ENCODE data around the gene LRRC74A. TPM values are rescaled to one million over a fixed set of nuclear protein-coding genes. Genes with fewer than 3 reads are reported as not detected.
"Not testable (repeated sequence)": the region's sequence is repeated elsewhere in the genome, so short reads cannot be mapped to it uniquely, and the experiment has no call there.

Gene LRRC74A
- total RNA-seq, 6 experiments from 2014 or later = not detected

DNA sequence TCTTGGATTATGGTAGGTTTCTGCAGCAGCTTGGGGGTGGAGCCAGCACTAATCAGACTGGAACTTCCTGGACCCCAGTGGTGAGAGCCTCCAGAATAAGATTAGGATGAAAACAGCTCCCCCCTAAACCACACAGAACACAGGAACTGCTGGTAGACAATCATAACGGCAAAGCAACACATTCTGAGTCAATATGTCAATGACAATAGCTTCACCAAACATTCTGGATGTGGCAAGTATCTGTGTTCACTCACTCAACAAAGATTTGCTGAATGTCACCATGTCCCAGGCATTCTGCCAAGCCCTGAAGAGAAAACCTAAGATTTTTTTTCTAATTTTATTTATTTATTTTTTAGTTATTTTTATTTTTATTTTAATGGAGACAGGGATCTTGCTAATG is 65.2 kb downstream of the LRRC74A start:
- peaks cover 3% of the 10 kb centered on the region; the same call in 1 of the 2 replicates for H3K27me3 Mint-ChIP-seq (ENCODE audit: insufficient read depth)

DNA sequence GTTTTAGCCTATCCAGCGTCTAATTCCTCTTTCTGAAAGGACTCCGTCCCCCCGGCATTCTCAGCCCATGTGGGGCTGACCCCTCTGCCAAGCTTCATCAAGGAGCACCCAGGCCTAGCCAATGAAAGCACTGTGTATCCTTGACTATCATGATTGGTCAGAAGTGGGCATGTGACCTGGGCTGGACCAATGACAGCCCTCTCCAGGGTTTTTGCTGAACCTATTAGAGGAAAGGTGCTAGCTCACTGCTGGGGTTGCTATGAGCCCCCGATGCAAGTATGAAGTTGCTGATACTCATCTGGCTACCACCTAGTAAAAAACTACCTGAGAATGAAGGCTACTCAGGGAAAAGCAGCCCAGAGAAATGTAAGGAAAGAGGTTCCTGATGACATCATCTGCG is 68.1 kb downstream of the LRRC74A start:
- no peak overlapping the region for H3K4me3 Mint-ChIP-seq
- no peak overlapping the region for H3K27ac Mint-ChIP-seq
- peaks cover 6% of the 10 kb centered on the region for H3K36me3 Mint-ChIP-seq (ENCODE audit: low read depth)
- peaks cover 22% of the 10 kb centered on the region for H3K9me3 Mint-ChIP-seq
- DNase-seq = no peak
- H3K27me3 Mint-ChIP-seq (ENCODE audit: insufficient read depth) = peaks cover 3% of the 10 kb centered on the region; the same call in 1 of the 2 replicates
- TF ChIP-seq, protein P1, sequence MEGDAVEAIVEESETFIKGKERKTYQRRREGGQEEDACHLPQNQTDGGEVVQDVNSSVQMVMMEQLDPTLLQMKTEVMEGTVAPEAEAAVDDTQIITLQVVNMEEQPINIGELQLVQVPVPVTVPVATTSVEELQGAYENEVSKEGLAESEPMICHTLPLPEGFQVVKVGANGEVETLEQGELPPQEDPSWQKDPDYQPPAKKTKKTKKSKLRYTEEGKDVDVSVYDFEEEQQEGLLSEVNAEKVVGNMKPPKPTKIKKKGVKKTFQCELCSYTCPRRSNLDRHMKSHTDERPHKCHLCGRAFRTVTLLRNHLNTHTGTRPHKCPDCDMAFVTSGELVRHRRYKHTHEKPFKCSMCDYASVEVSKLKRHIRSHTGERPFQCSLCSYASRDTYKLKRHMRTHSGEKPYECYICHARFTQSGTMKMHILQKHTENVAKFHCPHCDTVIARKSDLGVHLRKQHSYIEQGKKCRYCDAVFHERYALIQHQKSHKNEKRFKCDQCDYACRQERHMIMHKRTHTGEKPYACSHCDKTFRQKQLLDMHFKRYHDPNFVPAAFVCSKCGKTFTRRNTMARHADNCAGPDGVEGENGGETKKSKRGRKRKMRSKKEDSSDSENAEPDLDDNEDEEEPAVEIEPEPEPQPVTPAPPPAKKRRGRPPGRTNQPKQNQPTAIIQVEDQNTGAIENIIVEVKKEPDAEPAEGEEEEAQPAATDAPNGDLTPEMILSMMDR (IDR thresholded peaks at IDR 0.05) = no peak
- peaks cover 7% of the 10 kb centered on the region; the same call in 1 of the 2 replicates for H3K4me1 Mint-ChIP-seq (ENCODE audit: low read depth)

More for the DNA sequence above, 65.2 kb downstream of the LRRC74A start:
- Mint-ChIP-seq H3K9me3 (peaks cover 22% of the 10 kb centered on the region), H3K36me3 (ENCODE audit: low read depth) (peaks cover 6% of the 10 kb centered on the region), H3K4me1 (ENCODE audit: low read depth) (peaks cover 22% of the 10 kb centered on the region), H3K4me3 (no peak overlapping the region), H3K27ac (no peak overlapping the region)
- TF ChIP-seq, protein P1 (IDR thresholded peaks at IDR 0.05) = no peak
- DNase-seq = peak; percentile 34

DNA sequence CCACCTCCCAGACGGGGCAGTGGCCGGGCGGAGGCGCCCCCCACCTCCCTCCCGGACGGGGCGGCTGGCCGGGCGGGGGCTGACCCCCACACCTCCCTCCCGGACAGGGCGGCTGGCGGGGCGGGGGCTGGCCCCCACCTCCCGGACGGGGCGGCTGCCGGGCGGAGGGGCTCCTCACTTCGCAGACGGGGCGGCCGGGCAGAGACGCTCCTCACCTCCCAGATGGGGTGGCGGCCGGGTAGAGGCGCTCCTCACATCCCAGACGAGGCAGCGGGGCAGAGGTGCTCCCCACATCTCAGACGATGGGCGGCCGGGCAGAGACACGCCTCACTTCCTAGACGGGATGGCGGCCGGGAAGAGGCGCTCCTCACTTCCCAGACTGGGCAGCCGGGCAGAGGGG is 71.8 kb downstream of the LRRC74A start:
- peaks cover 32% of the 10 kb centered on the region for H3K4me1 Mint-ChIP-seq (ENCODE audit: low read depth)
- not testable (repeated sequence) for H3K27ac Mint-ChIP-seq; H3K4me3 Mint-ChIP-seq; H3K27me3 Mint-ChIP-seq (ENCODE audit: insufficient read depth); DNase-seq; H3K36me3 Mint-ChIP-seq (ENCODE audit: low read depth); H3K9me3 Mint-ChIP-seq

DNA sequence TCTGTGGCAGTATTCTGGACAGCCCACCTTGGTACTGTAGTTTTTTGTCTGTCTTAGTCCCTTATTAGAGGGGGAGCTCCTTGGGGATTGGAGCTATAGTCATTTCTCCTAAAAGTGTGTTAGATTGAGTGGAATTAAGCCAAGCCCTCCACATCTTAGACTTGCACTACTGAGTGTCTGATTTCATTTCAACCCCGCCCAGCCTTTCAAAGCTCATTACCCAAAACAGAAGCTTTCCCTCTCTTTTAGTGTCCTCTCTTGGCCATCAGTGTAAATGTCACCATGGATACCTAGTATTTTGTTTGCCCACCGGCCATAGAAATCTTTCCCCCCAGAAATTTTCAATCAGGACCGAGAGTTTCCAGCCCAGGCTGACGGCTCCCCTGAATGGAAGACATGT is 74.5 kb downstream of the LRRC74A start:
- TF ChIP-seq, protein P1 (IDR thresholded peaks at IDR 0.05) = no peak
- Mint-ChIP-seq H3K27ac (peak overlapping the region; percentile 87), H3K4me3 (peak overlapping the region; percentile 48), H3K36me3 (ENCODE audit: low read depth) (peaks cover 8% of the 10 kb centered on the region; the same call in 1 of the 2 replicates), H3K27me3 (ENCODE audit: insufficient read depth) (peaks cover 2% of the 10 kb centered on the region; the same call in 1 of the 2 replicates), H3K9me3 (no peaks in the 10 kb centered on the region), H3K4me1 (ENCODE audit: low read depth) (peaks cover 51% of the 10 kb centered on the region)
- no peak for DNase-seq

DNA sequence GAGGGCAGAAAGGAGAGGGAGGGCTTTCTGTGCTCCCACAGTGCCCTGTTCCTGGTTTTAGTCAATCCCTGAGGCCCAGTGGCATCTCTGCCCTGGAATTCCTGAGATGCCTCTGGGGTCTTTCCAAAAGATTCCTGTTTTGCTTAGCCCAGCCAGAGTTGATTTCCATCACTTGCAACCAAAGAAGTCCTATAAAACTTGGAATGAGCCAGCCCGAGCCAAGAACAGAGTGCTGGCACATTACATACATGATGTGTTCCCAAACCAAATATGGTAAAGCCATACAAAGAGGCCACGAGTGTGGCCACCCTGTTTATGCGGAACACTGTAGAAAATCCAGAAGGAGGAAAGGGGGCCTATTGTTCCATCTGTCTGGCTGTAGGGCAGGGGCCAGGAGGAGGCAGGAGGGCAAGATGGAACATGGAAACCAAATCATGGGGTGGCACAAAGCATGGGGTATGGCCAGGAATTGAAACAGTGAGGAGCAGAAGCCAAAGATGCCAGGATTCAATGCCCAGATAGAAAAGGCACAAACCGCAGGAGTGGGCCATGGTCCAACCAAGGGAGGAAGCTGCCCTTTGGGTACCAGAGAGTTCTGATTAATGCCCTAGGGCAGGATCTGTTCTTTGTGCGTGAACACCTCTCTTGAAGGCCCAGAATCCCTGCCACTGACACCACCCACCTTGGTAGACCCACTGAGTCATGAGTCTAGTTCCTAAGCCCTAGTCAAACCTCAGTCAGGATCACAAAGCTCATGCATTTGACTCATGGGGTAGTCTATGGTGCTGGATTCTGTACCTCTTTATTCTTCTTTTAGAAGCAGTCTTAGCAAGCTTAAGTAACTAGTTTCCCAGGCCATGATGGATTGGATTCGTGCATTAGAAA is 75.2 kb downstream of the LRRC74A start:
- peaks cover 54% of the 10 kb centered on the region for H3K4me1 Mint-ChIP-seq (ENCODE audit: low read depth)
- peaks cover 8% of the 10 kb centered on the region; the same call in 1 of the 2 replicates for H3K36me3 Mint-ChIP-seq (ENCODE audit: low read depth)
- H3K27me3 Mint-ChIP-seq (ENCODE audit: insufficient read depth) = peaks cover 2% of the 10 kb centered on the region; the same call in 1 of the 2 replicates
- peak overlapping the region; percentile 48 for H3K4me3 Mint-ChIP-seq
- TF ChIP-seq, protein P1 (IDR thresholded peaks at IDR 0.05) = no peak
- no peaks in the 10 kb centered on the region for H3K9me3 Mint-ChIP-seq
- DNase-seq = peak; percentile 68
- H3K27ac Mint-ChIP-seq = peak overlapping the region; percentile 87

DNA sequence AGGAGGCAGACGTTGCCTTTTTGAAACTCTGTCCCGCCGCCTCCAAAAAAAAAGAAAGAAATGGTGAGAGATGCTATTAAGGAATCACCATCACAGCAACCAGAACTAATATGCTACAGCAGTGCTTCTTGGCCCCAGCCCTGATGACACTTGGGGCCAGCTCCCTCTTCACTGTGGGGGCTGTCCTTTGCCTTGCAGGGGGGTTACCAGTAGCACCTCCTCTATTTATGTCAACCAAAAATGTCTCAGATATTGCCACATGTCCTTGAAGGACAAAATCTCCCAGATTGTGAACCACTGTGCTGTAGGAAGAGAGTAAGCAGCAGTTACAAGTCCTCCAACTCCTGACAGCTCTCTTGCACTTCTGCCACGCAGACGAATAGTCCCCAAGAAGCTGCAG is 76.4 kb downstream of the LRRC74A start:
- peaks cover 8% of the 10 kb centered on the region; the same call in 1 of the 2 replicates for H3K36me3 Mint-ChIP-seq (ENCODE audit: low read depth)
- H3K27ac Mint-ChIP-seq = peak overlapping the region; percentile 98; the same call in 1 of the 2 replicates
- TF ChIP-seq, protein P1 (IDR thresholded peaks at IDR 0.05) = no peak
- H3K9me3 Mint-ChIP-seq = no peaks in the 10 kb centered on the region
- H3K4me1 Mint-ChIP-seq (ENCODE audit: low read depth) = peaks cover 54% of the 10 kb centered on the region
- peaks cover 2% of the 10 kb centered on the region; the same call in 1 of the 2 replicates for H3K27me3 Mint-ChIP-seq (ENCODE audit: insufficient read depth)
- DNase-seq = no peak
- no peak overlapping the region; the same call in 1 of the 2 replicates for H3K4me3 Mint-ChIP-seq
